HFFc6 (cell line): ENCODE measurements around the gene MYH10. TPM values are rescaled to one million over a fixed set of nuclear protein-coding genes. Genes with fewer than 3 reads are reported as not detected.

Experiments used
- DNase-seq: peaks from one replicate; pipeline ENCODE4 v3.0.0-alpha.2; 2018
- H3K27ac Mint-ChIP-seq: 2 replicates; pipeline ENCODE4 v1.8.0; 2020; ENCODE audit warnings: mild to moderate bottlenecking, mixed read lengths
- H3K27me3 Mint-ChIP-seq: 2 replicates; pipeline ENCODE4 v1.8.0; 2021; ENCODE audit warnings: mild to moderate bottlenecking, moderate library complexity, mixed read lengths; ENCODE audit not compliant: insufficient read depth
- H3K36me3 Mint-ChIP-seq: 2 replicates; pipeline ENCODE4 v1.8.0; 2021; ENCODE audit warnings: low read depth, mixed read lengths
- H3K4me1 Mint-ChIP-seq: 2 replicates; pipeline ENCODE4 v1.8.0; 2020; ENCODE audit warnings: low read depth, mixed read lengths
- H3K4me3 Mint-ChIP-seq: 2 replicates; pipeline ENCODE4 v1.8.0; 2020; ENCODE audit warnings: mild to moderate bottlenecking, moderate library complexity, mixed read lengths
- H3K9me3 Mint-ChIP-seq: 2 replicates; pipeline ENCODE4 v1.8.0; 2020; ENCODE audit warnings: mild to moderate bottlenecking, mixed read lengths
- CTCF ChIP-seq: fragments of 200-600 bp; sonication (generic); IDR thresholded peaks from 2 replicates; pipeline ENCODE4 v1.5.0; 2021; ENCODE audit warnings: antibody characterized with exemption, mild to moderate bottlenecking
- total RNA-seq, 6 experiments: library from RNA; stranded (reverse); fragmentation: NEBNext Ultra II Directional; extraction: Animal tissue kit (Norgen Biotek cat#: 25700); gene quantifications; 2 replicates in 1 of 6; 3 replicates in 5 of 6; pipeline ENCODE4 v1.2.3, GENCODE V29; 2021

MYH10 gene
- total RNA-seq, 6 experiments from 2014 or later = 54.0 to 63.3 (median 58.3) TPM

DNA sequence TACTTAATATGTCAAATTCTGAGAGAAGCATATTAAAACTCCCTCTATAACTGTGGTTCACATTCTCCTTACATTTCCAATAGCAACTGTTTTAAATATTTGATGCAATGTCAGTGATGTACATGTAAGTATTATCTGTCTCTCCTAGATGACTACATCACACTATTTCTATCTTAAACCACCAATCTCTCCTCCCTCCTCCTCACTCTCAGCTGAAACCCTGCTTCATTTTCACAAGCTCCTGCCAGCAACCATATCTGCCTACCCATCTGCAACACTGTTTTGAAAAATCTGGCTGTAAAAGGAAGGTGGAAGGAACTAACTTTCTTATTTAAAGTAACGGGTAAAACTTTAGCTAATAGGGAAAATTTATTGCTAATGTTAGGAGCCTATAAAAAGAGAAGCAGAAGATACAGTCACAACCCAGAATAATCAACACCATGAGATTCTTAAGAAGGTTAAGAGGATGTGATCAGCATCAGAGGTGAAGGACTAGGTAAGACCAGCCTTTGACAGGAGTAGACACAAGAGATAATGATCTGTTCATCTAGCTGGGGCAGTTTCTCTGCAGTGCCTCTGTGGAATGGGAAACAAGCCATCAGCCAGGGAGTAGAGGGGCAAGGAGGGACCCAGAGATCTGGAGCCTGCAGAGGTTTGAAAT, 31.0 kb downstream of the MYH10 start:
- Mint-ChIP-seq H3K27me3 (no peaks in the 10 kb centered on the region), H3K4me1 (peaks cover 7% of the 10 kb centered on the region; the same call in 1 of the 2 replicates), H3K4me3 (no peak overlapping the region), H3K36me3 (no peaks in the 10 kb centered on the region; the same call in 1 of the 2 replicates), H3K27ac (no peak overlapping the region), H3K9me3 (no peaks in the 10 kb centered on the region)
- no peak for TF ChIP-seq CTCF
- no peak for DNase-seq

- no peak overlapping the region for H3K27ac Mint-ChIP-seq
- DNase-seq = no peak
- H3K9me3 Mint-ChIP-seq = no peaks in the 10 kb centered on the region
- H3K4me1 Mint-ChIP-seq = peaks cover 7% of the 10 kb centered on the region; the same call in 1 of the 2 replicates
- no peaks in the 10 kb centered on the region; the same call in none of the 2 replicates for H3K36me3 Mint-ChIP-seq
- TF ChIP-seq CTCF = no peak
- H3K4me3 Mint-ChIP-seq = no peak overlapping the region
- H3K27me3 Mint-ChIP-seq = no peaks in the 10 kb centered on the region
Observed at GRCh38 chr17:8598913-8599312, 31.6 kb downstream of the MYH10 start.

DNA sequence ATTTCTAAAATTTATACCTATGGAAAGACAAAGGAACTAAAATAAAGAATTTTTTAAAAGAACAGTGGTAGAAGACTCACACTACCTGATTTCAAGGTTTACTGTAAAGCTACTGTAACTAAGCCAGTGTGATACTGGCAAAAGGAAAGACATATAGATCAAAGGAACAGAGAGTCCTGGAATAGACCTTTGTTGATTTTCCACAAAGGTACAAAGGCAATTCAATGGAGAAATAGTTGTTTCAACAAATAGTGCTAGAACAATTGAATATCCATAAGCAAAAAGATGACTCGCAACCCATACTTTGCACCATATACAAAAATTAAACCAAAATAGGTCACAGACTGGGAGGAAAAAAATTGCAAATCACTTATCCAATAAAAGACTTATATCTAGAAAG, 36.7 kb downstream of the MYH10 start:
- H3K36me3 Mint-ChIP-seq = peaks cover 3% of the 10 kb centered on the region
- no peaks in the 10 kb centered on the region for H3K9me3 Mint-ChIP-seq
- DNase-seq = no peak
- no peak for TF ChIP-seq CTCF
- no peaks in the 10 kb centered on the region for H3K27me3 Mint-ChIP-seq
- H3K27ac Mint-ChIP-seq = no peak overlapping the region
- peaks cover 2% of the 10 kb centered on the region; the same call in 1 of the 2 replicates for H3K4me1 Mint-ChIP-seq
- H3K4me3 Mint-ChIP-seq = no peak overlapping the region

DNA sequence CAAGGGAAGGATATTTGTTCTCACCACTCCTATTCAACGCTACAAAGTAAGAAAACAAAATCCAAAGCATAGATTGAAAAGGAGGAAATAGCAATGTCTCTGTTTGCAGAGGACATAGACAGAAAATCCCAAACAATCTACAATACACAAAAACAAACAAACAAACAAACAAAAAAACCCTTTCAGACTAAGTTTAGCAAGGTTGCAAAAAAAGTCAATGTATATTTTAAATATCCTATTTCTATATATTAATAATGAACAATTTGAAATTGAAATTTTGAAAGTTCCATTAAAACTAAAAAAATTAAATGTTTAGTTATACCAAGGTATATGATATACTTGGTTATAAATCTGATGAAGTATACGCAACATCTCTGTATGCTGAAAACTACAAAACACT, 37.2 kb downstream of the MYH10 start:
- H3K36me3 Mint-ChIP-seq = peaks cover 8% of the 10 kb centered on the region
- H3K27ac Mint-ChIP-seq = no peak overlapping the region
- no peaks in the 10 kb centered on the region for H3K4me1 Mint-ChIP-seq
- DNase-seq = no peak
- H3K4me3 Mint-ChIP-seq = no peak overlapping the region
- no peaks in the 10 kb centered on the region for H3K9me3 Mint-ChIP-seq
- no peaks in the 10 kb centered on the region for H3K27me3 Mint-ChIP-seq
- TF ChIP-seq CTCF = no peak

- Mint-ChIP-seq H3K27ac (no peak overlapping the region), H3K36me3 (peaks cover 18% of the 10 kb centered on the region), H3K4me1 (no peaks in the 10 kb centered on the region), H3K27me3 (no peaks in the 10 kb centered on the region), H3K9me3 (no peaks in the 10 kb centered on the region), H3K4me3 (no peak overlapping the region)
- no peak for DNase-seq
- no peak for TF ChIP-seq CTCF
Observed at GRCh38 chr17:8588877-8589554, 41.5 kb downstream of the MYH10 start.
